GM12801 (cell line): ENCODE measurements around the gene NPDC1.

ENCODE experiments used
- CTCF ChIP-seq: IDR thresholded peaks from one replicate; pipeline ENCODE4 v1.5.1; 2011; ENCODE audit warnings: control low read depth; ENCODE audit not compliant: insufficient read length; ENCODE audit errors: extremely low read depth

The NPDC1 gene

DNA sequence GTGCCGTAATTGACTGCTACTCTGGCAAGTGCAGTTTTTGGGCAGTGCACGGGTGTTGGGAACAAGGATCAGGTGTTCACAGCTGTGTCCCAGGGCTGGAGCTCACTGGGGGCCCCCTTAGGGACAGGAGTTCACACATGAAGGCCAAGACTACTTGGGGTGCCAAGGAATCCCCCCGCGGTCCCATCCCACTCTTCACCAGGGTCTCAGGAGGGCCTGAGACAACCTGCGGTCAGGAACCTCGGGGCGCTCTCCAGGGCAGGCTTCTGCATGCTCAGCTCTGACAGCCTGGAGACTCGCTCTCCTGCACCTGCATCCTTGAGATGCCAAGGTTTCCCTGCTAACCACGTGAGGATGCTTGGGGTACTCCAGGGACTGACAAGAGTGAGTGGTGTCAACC lies 38.5 kb upstream of the NPDC1 start:
- no peak for TF ChIP-seq CTCF

- TF ChIP-seq CTCF, result no peak
Measured at GRCh38 chr9:137083394-137084004, 37.5 kb upstream of the NPDC1 start.

DNA sequence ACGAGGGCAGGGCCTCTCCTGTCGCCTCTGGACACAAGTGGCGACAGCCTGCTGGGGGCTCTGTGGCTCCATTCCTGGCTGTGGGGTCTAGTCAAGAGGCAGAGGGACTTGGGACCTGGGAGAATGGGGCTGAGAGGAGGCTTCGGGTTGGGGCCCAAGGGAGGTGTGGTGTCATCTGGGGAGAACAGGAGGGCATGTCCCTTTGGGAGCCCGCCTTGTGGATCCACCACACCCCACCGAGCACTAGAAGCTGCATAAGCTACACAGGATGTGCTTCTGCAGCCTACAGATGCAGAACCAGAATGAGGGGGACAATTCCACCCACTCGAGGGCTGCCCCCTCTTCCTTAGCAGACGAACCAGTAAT lies 36.9 kb upstream of the NPDC1 start:
- TF ChIP-seq CTCF, result no peak

- no peak for TF ChIP-seq CTCF
Measured at GRCh38 chr9:137082222-137082924, 36.4 kb upstream of the NPDC1 start.

- TF ChIP-seq CTCF, result no peak
Measured at GRCh38 chr9:137080260-137081122, 34.5 kb upstream of the NPDC1 start.

DNA sequence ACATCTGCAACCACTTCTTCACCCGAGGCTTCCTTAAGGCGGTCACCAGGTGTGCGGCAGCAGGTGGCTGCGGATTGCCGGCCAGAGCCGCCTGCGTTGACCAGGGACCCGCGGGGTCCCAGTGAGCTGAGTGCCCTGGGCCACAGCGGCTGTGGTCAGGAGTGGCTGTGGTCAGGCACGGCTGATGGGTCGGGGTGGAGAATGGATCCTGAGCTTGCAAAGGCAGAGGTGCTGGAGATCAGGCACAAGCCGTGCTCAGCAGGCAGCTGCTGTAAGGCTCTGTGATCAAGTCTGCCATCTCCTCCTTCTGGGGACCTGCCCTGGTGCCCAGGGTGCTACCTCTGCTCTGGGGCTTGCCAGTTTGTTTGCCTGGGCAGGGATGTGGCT lies 33.4 kb upstream of the NPDC1 start:
- no peak for TF ChIP-seq CTCF

- TF ChIP-seq CTCF, result no peak
Measured at GRCh38 chr9:137078701-137079400, 32.9 kb upstream of the NPDC1 start.
